Transverse colon (tissue), 4 donors: ENCODE measurements around the gene CNIH4.

Experiments
- POLR2A ChIP-seq: fragments of 450-650 bp; IDR thresholded peaks from one replicate; pipeline ENCODE4 v1.6.1; 2016; ENCODE audit warnings: antibody characterized with exemption, mild to moderate bottlenecking, moderate library complexity
- POLR2AphosphoS5 ChIP-seq, 3 donors: sonication (generic); formaldehyde crosslinking; IDR thresholded peaks; one replicate each; pipeline ENCODE4 v1.6.1; 2016; ENCODE audit warnings: antibody characterized with exemption in 3 of 3
- TF ChIP-seq, protein P1 (sequence below), 5 experiments: fragments of 200-600 bp in 3 of 5; fragments of 450-650 bp in 2 of 5; sonication (generic) in 3 of 5; IDR thresholded peaks; 1 replicate in 2 of 5; 2 replicates in 3 of 5; pipeline ENCODE4 v1.5.1; 2016 to 2017; ENCODE audit warnings: antibody characterized with exemption in 5 of 5, inconsistent platforms in 3 of 5, mild to moderate bottlenecking in 2 of 5, moderate library complexity in 1 of 5

GRCh38 chr1:224377676-224378006, 21.0 kb downstream of the CNIH4 start:
- TF ChIP-seq POLR2A (no peak), POLR2AphosphoS5 (IDR thresholded peaks at IDR 0.05) (no peak)
- TF ChIP-seq, protein P1, sequence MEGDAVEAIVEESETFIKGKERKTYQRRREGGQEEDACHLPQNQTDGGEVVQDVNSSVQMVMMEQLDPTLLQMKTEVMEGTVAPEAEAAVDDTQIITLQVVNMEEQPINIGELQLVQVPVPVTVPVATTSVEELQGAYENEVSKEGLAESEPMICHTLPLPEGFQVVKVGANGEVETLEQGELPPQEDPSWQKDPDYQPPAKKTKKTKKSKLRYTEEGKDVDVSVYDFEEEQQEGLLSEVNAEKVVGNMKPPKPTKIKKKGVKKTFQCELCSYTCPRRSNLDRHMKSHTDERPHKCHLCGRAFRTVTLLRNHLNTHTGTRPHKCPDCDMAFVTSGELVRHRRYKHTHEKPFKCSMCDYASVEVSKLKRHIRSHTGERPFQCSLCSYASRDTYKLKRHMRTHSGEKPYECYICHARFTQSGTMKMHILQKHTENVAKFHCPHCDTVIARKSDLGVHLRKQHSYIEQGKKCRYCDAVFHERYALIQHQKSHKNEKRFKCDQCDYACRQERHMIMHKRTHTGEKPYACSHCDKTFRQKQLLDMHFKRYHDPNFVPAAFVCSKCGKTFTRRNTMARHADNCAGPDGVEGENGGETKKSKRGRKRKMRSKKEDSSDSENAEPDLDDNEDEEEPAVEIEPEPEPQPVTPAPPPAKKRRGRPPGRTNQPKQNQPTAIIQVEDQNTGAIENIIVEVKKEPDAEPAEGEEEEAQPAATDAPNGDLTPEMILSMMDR (IDR thresholded peaks at IDR 0.05): no peak
